Nephron progenitor cell (in vitro differentiated cells): ENCODE results near the gene PRR20E.
"Not testable (repeated sequence)": the region's sequence is repeated elsewhere in the genome, so short reads cannot be mapped to it uniquely, and the experiment has no call there.

Experiments
- DNase-seq: peaks from one replicate; pipeline ENCODE4 v3.0.0; 2021
- H3K27ac Mint-ChIP-seq: 2 replicates; pipeline ENCODE4 v1.8.0; 2021; ENCODE audit warnings: mild to moderate bottlenecking, moderate library complexity, mixed read lengths
- H3K27me3 Mint-ChIP-seq: 2 replicates; pipeline ENCODE4 v1.8.0; 2021; ENCODE audit warnings: mild to moderate bottlenecking, low read depth, mixed read lengths; ENCODE audit not compliant: poor library complexity
- H3K36me3 Mint-ChIP-seq: 2 replicates; pipeline ENCODE4 v1.8.0; 2021; ENCODE audit warnings: low read depth, mixed read lengths
- H3K4me1 Mint-ChIP-seq: 2 replicates; pipeline ENCODE4 v1.8.0; 2021; ENCODE audit warnings: mixed read lengths
- H3K4me3 Mint-ChIP-seq: 2 replicates; pipeline ENCODE4 v1.8.0; 2021; ENCODE audit warnings: mild to moderate bottlenecking, moderate library complexity, mixed read lengths
- H3K9me3 Mint-ChIP-seq: 2 replicates; pipeline ENCODE4 v1.8.0; 2021; ENCODE audit warnings: mild to moderate bottlenecking, moderate library complexity, mixed read lengths
- TF ChIP-seq, protein P1 (sequence below): fragments of 200-600 bp; sonication (generic); IDR thresholded peaks from 2 replicates; pipeline ENCODE4 v1.5.0; 2021; ENCODE audit warnings: antibody characterized with exemption

Gene PRR20E

GRCh38 chr13:57166897-57167296 lies at the start of gene PRR20E:
PRR20E (plus strand) TSS chr13:57167197; CDS start chr13:57167584, 387 bp downstream.
- not testable (repeated sequence) for DNase-seq, H3K4me1 Mint-ChIP-seq, H3K36me3 Mint-ChIP-seq, H3K27ac Mint-ChIP-seq, H3K4me3 Mint-ChIP-seq, H3K27me3 Mint-ChIP-seq, H3K9me3 Mint-ChIP-seq

DNA sequence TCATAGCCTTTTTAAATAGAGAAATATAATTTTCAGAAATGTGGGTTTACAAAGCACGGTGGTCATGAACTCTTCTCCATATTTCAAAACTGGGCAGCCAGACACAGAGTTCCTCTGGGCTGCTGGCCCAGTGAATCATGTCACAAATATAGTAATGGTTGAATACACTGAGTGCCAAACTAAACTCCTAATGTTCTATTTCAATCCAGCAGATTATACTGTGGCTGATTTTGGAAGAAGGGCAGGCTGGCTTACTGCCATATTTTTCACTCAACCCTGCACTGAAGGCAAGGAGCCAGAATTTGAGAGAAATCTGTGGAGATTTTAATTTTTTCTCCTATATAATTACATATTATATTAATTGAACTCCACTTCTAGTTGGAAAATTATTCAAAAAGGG lies 43.3 kb upstream of the PRR20E start:
- Mint-ChIP-seq H3K4me3 (no peak overlapping the region), H3K27me3 (peaks cover 3% of the 10 kb centered on the region)

GRCh38 chr13:57128909-57129308 lies 38.1 kb upstream of the PRR20E start:
- no peaks in the 10 kb centered on the region for H3K9me3 Mint-ChIP-seq
- TF ChIP-seq, protein P1, sequence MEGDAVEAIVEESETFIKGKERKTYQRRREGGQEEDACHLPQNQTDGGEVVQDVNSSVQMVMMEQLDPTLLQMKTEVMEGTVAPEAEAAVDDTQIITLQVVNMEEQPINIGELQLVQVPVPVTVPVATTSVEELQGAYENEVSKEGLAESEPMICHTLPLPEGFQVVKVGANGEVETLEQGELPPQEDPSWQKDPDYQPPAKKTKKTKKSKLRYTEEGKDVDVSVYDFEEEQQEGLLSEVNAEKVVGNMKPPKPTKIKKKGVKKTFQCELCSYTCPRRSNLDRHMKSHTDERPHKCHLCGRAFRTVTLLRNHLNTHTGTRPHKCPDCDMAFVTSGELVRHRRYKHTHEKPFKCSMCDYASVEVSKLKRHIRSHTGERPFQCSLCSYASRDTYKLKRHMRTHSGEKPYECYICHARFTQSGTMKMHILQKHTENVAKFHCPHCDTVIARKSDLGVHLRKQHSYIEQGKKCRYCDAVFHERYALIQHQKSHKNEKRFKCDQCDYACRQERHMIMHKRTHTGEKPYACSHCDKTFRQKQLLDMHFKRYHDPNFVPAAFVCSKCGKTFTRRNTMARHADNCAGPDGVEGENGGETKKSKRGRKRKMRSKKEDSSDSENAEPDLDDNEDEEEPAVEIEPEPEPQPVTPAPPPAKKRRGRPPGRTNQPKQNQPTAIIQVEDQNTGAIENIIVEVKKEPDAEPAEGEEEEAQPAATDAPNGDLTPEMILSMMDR: no peak
- no peaks in the 10 kb centered on the region for H3K36me3 Mint-ChIP-seq
- no peak for DNase-seq
- no peak overlapping the region for H3K4me3 Mint-ChIP-seq
- H3K4me1 Mint-ChIP-seq: no peaks in the 10 kb centered on the region
- peaks cover 3% of the 10 kb centered on the region for H3K27me3 Mint-ChIP-seq
- H3K27ac Mint-ChIP-seq: no peak overlapping the region

More for the DNA sequence above, 43.3 kb upstream of the PRR20E start:
- no peak overlapping the region for H3K27ac Mint-ChIP-seq
- TF ChIP-seq, protein P1: no peak
- no peaks in the 10 kb centered on the region for H3K9me3 Mint-ChIP-seq
- peaks cover 5% of the 10 kb centered on the region for H3K4me1 Mint-ChIP-seq
- DNase-seq: no peak
- no peaks in the 10 kb centered on the region for H3K36me3 Mint-ChIP-seq

- no peak for DNase-seq
- H3K27me3 Mint-ChIP-seq: no peaks in the 10 kb centered on the region
- no peaks in the 10 kb centered on the region for H3K36me3 Mint-ChIP-seq
- H3K4me1 Mint-ChIP-seq: no peaks in the 10 kb centered on the region
- H3K27ac Mint-ChIP-seq: no peak overlapping the region
- peaks cover 7% of the 10 kb centered on the region for H3K9me3 Mint-ChIP-seq
- no peak overlapping the region for H3K4me3 Mint-ChIP-seq
- TF ChIP-seq, protein P1: no peak
These were observed 30.9 kb upstream of the PRR20E start for GRCh38 chr13:57136093-57136492.

- no peaks in the 10 kb centered on the region for H3K27me3 Mint-ChIP-seq
- no peak for DNase-seq
- H3K9me3 Mint-ChIP-seq: peaks cover 7% of the 10 kb centered on the region
- H3K27ac Mint-ChIP-seq: no peak overlapping the region
- no peak overlapping the region for H3K4me3 Mint-ChIP-seq
- H3K4me1 Mint-ChIP-seq: no peaks in the 10 kb centered on the region
- H3K36me3 Mint-ChIP-seq: no peaks in the 10 kb centered on the region
- TF ChIP-seq, protein P1: no peak
These were observed 29.4 kb upstream of the PRR20E start for GRCh38 chr13:57137585-57137984.

GRCh38 chr13:57138988-57139387 lies 28.0 kb upstream of the PRR20E start:
- DNase-seq: no peak
- Mint-ChIP-seq H3K4me3 (no peak overlapping the region), H3K4me1 (no peaks in the 10 kb centered on the region), H3K9me3 (peaks cover 7% of the 10 kb centered on the region), H3K36me3 (no peaks in the 10 kb centered on the region), H3K27me3 (no peaks in the 10 kb centered on the region), H3K27ac (no peak overlapping the region)
- TF ChIP-seq, protein P1: no peak

DNA sequence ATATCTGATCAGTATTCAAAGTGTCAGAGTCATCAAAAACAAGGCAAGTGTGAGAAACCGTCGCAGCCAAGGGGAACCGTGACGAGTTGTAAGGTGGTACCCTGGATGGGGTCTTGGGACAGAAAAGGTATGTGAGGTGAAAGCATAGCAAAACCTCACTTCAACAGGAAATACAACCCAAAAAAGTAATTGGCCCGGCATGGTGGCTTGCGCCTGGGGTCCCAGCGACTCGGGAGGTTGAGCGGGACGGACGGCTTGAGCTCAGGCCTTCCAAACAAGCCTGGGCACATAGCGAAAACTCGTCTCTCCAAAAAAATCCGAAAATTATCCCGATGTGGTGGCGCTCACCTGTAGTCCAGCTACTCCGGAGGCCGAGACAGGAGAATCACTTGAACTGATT lies 27.2 kb upstream of the PRR20E start:
- not testable (repeated sequence) for H3K4me3 Mint-ChIP-seq, H3K27me3 Mint-ChIP-seq, DNase-seq, H3K27ac Mint-ChIP-seq, H3K4me1 Mint-ChIP-seq, H3K36me3 Mint-ChIP-seq, H3K9me3 Mint-ChIP-seq

DNA sequence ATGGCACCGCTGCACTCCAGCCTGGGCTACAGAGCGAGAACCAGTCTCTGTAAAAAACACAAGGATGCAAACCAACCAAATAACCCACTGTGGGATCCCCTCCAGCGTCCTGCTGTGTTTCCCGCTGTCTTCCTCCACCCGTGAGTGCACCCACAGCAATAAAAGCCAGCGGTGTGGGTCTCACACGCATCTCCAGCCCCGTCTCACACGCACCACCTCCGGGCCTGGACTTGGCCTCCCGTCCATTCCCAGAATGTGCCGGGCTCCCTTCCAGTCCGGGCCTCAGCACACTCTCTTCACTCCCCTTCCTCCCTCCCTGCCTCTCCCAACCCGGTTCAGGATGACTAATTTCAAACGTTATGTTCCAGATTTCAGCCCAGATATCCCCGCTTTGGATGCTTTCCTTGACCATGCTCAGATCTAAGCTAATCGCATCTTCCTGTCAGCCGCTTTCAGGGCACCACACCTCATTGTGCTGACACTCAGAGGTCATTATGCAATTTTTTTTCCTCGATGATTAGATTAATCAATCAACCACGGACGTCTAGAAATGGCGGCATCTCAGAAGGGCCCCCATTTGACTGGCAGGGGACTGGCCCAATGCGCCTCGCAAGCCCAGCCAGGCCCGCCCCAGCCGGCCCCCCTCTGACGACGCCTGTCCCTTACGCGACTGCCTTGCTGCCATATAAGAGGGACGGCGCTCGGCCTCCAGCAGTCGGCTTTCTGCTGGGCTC lies 26.6 kb upstream of the PRR20E start, which contains the start of gene PRR20A:
TSS of gene PRR20A (plus strand) at position 684 of the 734 bp plus-strand sequence. CDS start 387 bp downstream, outside the sequence.
- not testable (repeated sequence) for H3K9me3 Mint-ChIP-seq, H3K27ac Mint-ChIP-seq, H3K36me3 Mint-ChIP-seq, H3K4me3 Mint-ChIP-seq, DNase-seq, H3K27me3 Mint-ChIP-seq, H3K4me1 Mint-ChIP-seq

- H3K9me3 Mint-ChIP-seq, H3K4me1 Mint-ChIP-seq, H3K27ac Mint-ChIP-seq, H3K4me3 Mint-ChIP-seq, H3K36me3 Mint-ChIP-seq, DNase-seq, H3K27me3 Mint-ChIP-seq: not testable (repeated sequence)
These were observed 19.8 kb upstream of the PRR20E start, which contains the start of gene PRR20B for GRCh38 chr13:57147188-57147587. PRR20B (plus strand) TSS chr13:57147488; CDS start chr13:57147875, 387 bp downstream.
